ENCODE measurements around the gene FUOM.
A peak's percentile ranks its signal among the peaks of the same experiment; 100 is the strongest.

FUOM gene

GRCh38 chr10:133337370-133337725, 20.5 kb downstream of the FUOM start:
- TF ChIP-seq CTCF (IDR thresholded peaks at IDR 0.05; ENCODE audit: extremely low read depth, missing control alignments) = no peak
- DNase-seq (ENCODE audit: low spot score) = no peak

GRCh38 chr10:133336577-133337369, 21.0 kb downstream of the FUOM start, which contains the start of gene CALY:
CALY (minus strand) TSS chr10:133336896; CDS start chr10:133328989, 7,907 bp downstream.
- DNase-seq (ENCODE audit: low spot score) = peak; percentile 79
- no peak for TF ChIP-seq CTCF (IDR thresholded peaks at IDR 0.05; ENCODE audit: extremely low read depth, missing control alignments)

GRCh38 chr10:133336118-133336576, 21.7 kb downstream of the FUOM start:
- no peak for TF ChIP-seq CTCF (IDR thresholded peaks at IDR 0.05; ENCODE audit: extremely low read depth, missing control alignments)
- DNase-seq (ENCODE audit: low spot score) = no peak

- peak; percentile 83 for DNase-seq (ENCODE audit: low spot score)
- TF ChIP-seq CTCF (IDR thresholded peaks at IDR 0.05; ENCODE audit: extremely low read depth, missing control alignments) = no peak
Observed at GRCh38 chr10:133335246-133336117, 22.3 kb downstream of the FUOM start.

GRCh38 chr10:133334503-133335245, 23.1 kb downstream of the FUOM start:
- no peak for DNase-seq (ENCODE audit: low spot score)
- no peak for TF ChIP-seq CTCF (IDR thresholded peaks at IDR 0.05; ENCODE audit: extremely low read depth, missing control alignments)

- TF ChIP-seq CTCF (IDR thresholded peaks at IDR 0.05; ENCODE audit: extremely low read depth, missing control alignments) = no peak
- no peak for DNase-seq (ENCODE audit: low spot score)
Observed at GRCh38 chr10:133332936-133333699, 24.7 kb downstream of the FUOM start.
